Measurements from ENCODE around the gene YBEY. TPM values are rescaled to one million over a fixed set of nuclear protein-coding genes. Genes with fewer than 3 reads are reported as not detected.

YBEY gene
- total RNA-seq, 1 donor from 2014 or later: 20.0 TPM

DNA sequence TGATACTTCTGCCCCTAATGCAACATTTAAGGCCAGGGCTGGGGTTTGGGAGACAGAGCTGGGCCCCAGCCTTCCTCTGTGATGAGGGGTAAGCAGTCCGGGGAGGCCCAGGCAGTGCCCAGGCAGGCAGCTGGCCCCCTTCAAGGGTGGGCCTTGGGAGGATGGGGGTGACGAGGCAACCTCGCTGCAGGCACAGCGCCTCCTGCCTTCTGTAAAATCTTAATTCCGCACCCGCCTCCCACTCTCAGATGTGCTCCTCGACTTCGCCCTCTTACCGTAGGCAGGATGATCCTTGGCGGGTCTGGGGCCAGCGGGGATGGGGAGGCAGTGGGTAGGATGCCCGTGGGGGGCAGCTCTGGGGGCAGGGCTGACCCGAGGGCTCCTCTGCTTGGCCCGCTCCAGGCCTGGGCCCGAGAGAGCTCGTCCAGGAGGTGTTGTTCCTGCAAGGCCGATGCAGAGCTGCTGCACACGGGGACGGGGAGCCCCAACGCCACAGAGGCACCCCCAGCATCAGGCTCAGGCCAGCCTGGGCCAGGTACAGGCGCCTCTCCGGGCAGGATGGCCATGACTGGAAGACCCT lies 28.4 kb downstream of the YBEY start:
- H3K27me3 Mint-ChIP-seq: no peaks in the 10 kb centered on the region
- no peak for DNase-seq (ENCODE audit: extremely low spot score, unreplicated experiment)
- no peak overlapping the region for H3K27ac Mint-ChIP-seq
- H3K36me3 Mint-ChIP-seq: peaks cover 4% of the 10 kb centered on the region
- H3K4me1 Mint-ChIP-seq (ENCODE audit: unreplicated experiment): no peaks in the 10 kb centered on the region
- TF ChIP-seq, protein P1, sequence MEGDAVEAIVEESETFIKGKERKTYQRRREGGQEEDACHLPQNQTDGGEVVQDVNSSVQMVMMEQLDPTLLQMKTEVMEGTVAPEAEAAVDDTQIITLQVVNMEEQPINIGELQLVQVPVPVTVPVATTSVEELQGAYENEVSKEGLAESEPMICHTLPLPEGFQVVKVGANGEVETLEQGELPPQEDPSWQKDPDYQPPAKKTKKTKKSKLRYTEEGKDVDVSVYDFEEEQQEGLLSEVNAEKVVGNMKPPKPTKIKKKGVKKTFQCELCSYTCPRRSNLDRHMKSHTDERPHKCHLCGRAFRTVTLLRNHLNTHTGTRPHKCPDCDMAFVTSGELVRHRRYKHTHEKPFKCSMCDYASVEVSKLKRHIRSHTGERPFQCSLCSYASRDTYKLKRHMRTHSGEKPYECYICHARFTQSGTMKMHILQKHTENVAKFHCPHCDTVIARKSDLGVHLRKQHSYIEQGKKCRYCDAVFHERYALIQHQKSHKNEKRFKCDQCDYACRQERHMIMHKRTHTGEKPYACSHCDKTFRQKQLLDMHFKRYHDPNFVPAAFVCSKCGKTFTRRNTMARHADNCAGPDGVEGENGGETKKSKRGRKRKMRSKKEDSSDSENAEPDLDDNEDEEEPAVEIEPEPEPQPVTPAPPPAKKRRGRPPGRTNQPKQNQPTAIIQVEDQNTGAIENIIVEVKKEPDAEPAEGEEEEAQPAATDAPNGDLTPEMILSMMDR (conservative IDR thresholded peaks at IDR 0.05): no peak
- no peaks in the 10 kb centered on the region for H3K9me3 Mint-ChIP-seq
- H3K4me3 Mint-ChIP-seq: no peak overlapping the region

DNA sequence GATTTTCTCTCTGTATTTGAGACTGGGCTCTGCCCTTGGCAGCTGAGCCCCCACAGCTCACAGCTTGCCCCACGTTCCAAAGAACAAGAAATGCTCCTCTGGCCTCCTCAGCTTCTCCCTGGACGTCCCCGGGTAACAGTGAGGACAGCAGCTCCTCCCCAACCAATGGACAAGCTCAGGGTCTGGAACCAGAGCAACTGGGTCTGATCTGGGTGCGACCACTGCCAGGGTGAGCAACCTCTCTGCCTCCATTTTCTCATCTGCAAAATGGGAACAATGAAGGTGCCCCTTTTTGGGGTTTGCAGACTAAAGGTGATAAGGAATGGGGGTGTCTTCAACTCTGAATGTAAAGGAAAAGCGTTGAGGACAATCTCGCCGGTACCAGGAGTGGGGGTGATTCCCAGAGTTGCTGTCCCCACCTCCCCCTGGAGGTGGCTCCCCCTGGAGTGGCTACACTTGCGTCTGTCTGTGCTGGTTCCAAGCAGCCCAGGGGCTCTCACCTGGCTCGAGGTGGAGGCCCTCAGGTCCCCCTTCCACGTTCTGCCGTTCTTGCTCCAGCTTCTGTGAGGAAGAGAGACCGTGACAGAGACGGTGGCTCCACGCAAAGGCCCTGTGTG lies 30.7 kb downstream of the YBEY start:
- Mint-ChIP-seq H3K27me3 (no peaks in the 10 kb centered on the region), H3K4me3 (no peak overlapping the region), H3K27ac (no peak overlapping the region), H3K36me3 (peaks cover 14% of the 10 kb centered on the region), H3K4me1 (ENCODE audit: unreplicated experiment) (peaks cover 12% of the 10 kb centered on the region), H3K9me3 (no peaks in the 10 kb centered on the region)
- DNase-seq (ENCODE audit: extremely low spot score, unreplicated experiment): no peak
- TF ChIP-seq, protein P1 (conservative IDR thresholded peaks at IDR 0.05): no peak

DNA sequence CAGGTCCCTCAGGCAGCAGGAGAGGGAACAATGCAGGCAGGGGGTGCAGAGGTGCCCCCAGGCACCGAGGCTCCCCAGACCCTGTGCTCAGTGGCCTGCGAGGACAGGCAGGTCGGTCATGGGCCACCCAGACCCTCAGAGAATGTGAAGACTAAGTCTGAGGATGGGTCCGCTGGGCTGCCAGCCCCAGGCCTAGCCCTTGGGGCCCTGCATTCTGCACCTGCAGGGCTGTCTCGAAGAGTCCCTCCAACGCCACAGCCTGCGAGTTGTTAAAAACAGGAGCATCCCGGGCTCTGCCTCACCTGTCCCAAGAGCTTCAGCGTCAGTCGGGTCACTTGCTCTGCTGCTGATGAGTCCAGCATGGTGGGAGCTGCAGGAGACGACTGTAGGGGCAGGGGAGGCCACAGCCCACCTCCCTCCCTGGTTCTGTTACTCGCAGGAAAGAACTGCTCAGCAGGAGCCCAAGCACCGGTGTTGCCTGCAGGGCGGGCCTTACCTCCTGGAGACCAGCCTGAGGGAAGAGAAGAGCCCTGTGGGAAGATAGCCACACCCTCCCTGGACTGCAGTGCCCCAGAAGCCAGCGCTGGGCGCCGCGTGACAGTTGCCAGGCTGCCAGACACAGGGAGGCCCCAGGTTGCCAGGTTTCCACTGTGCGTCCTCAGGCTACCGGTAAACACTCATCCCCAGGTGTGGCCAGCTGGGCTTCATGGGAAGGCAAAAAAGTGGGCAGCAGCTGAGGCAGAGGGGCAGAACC lies 31.7 kb downstream of the YBEY start:
- Mint-ChIP-seq H3K9me3 (no peaks in the 10 kb centered on the region), H3K4me1 (ENCODE audit: unreplicated experiment) (peaks cover 13% of the 10 kb centered on the region), H3K27ac (peak overlapping the region; percentile 69), H3K27me3 (no peaks in the 10 kb centered on the region), H3K4me3 (no peak overlapping the region), H3K36me3 (peaks cover 10% of the 10 kb centered on the region)
- TF ChIP-seq, protein P1 (conservative IDR thresholded peaks at IDR 0.05): no peak
- no peak for DNase-seq (ENCODE audit: extremely low spot score, unreplicated experiment)

DNA sequence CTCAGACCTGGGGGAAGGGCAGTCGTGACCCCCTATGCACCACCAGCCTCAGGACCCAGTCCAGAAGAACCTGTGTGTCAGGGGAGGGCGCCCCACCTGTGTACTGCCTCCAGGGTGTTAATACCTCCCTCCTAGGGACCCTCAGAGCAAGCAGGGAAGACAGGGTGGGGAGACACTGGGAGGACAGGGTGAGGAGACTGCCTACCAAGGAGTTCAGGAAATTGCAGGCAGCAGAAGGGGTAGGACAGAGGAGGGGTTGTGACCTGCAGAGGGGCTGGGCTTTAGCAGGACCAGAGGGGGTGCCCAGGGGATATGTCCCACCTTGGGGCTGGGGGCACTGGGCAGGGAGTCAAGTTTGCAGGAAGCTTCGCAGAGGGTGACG lies 32.3 kb downstream of the YBEY start:
- H3K27ac Mint-ChIP-seq: peak overlapping the region; percentile 69
- DNase-seq (ENCODE audit: extremely low spot score, unreplicated experiment): no peak
- TF ChIP-seq, protein P1 (conservative IDR thresholded peaks at IDR 0.05): no peak
- H3K4me3 Mint-ChIP-seq: no peak overlapping the region
- peaks cover 13% of the 10 kb centered on the region for H3K4me1 Mint-ChIP-seq (ENCODE audit: unreplicated experiment)
- no peaks in the 10 kb centered on the region for H3K27me3 Mint-ChIP-seq
- no peaks in the 10 kb centered on the region for H3K9me3 Mint-ChIP-seq
- peaks cover 9% of the 10 kb centered on the region for H3K36me3 Mint-ChIP-seq

DNA sequence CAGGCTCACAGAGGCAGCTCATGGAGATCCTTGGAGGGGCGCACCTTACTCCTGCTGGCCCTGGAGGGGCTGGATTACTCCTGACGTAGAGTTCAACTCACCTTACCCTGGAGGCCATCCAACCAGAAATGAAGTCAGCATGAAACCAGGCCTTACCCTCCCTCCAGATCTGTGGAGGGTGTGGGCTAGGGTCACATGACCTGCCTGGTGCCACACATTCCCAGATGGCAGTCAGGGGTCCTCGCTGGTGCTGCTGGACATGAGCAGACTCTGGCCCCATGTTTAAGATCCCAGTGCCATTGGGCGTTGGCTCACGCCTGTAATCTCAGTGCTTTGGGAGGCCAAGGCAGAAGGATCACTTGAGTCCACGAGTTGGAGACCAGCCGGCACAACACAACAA lies 33.0 kb downstream of the YBEY start:
- TF ChIP-seq, protein P1 (conservative IDR thresholded peaks at IDR 0.05): no peak
- no peaks in the 10 kb centered on the region for H3K27me3 Mint-ChIP-seq
- DNase-seq (ENCODE audit: extremely low spot score, unreplicated experiment): no peak
- H3K9me3 Mint-ChIP-seq: no peaks in the 10 kb centered on the region
- peaks cover 9% of the 10 kb centered on the region for H3K36me3 Mint-ChIP-seq
- no peak overlapping the region for H3K27ac Mint-ChIP-seq
- H3K4me1 Mint-ChIP-seq (ENCODE audit: unreplicated experiment): peaks cover 13% of the 10 kb centered on the region
- H3K4me3 Mint-ChIP-seq: no peak overlapping the region

Data from type B pancreatic cell (in vitro differentiated cells).